Measurements from ENCODE around the gene CHCHD4. TPM values are rescaled to one million over a fixed set of nuclear protein-coding genes. Genes with fewer than 3 reads are reported as not detected.

CHCHD4 gene
- total and polyA plus RNA-seq, 2 donors from 2014 or later = 12.8 to 33.6 TPM

DNA sequence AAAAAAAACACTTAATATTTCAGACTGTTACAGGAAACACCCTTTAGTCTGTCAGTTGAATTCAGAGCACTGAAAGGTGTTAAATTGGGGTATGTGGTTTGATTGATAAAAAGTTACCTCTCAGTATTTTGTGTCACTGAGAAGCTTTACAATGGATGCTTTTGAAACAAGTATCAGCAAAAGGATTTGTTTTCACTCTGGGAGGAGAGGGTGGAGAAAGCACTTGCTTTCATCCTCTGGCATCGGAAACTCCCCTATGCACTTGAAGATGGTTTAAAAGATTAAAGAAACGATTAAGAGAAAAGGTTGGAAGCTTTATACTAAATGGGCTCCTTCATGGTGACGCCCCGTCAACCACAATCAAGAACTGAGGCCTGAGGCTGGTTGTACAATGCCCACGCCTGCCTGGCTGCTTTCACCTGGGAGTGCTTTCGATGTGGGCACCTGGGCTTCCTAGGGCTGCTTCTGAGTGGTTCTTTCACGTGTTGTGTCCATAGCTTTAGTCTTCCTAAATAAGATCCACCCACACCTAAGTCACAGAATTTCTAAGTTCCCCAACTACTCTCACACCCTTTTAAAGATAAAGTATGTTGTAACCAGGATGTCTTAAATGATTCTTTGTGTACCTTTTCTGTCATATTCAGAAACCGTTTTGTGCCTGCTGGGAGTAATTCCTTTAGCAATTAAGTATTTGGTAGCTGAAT lies 18.0 kb upstream of the CHCHD4 start:
- no peak overlapping the region for H3K4me3 ChIP-seq (ENCODE audit: low read length in 3 of 3)
- H3K27ac ChIP-seq (ENCODE audit: low read depth in 2 of 2, low read length in 2 of 2) = no peak overlapping the region
- H3K36me3 ChIP-seq (ENCODE audit: control insufficient read depth in 2 of 3, insufficient read depth in 3 of 3, low read length in 3 of 3) = peaks cover 2 to 47% (median 24%) of the 10 kb centered on the region in 3 donors
- DNase-seq (peak in 1 of 5 donors; percentile 35), FAIRE-seq (no peak)
- no peaks in the 10 kb centered on the region for H3K9me3 ChIP-seq (ENCODE audit: control insufficient read depth in 2 of 3, insufficient read depth in 1 of 3, low read length in 3 of 3)
- intact Hi-C loops (cut with DNase I) = no loop called here
- peaks cover 6 to 20% (median 19%) of the 10 kb centered on the region in 3 donors for H3K4me1 ChIP-seq (ENCODE audit: control insufficient read depth in 2 of 3, insufficient read depth in 2 of 3, low read depth in 1 of 3, low read length in 3 of 3)
- H3K27me3 ChIP-seq (ENCODE audit: control insufficient read depth, insufficient read depth, low read length) = no peaks in the 10 kb centered on the region
- peak overlapping the region in 1 of 3 donors; percentile 9 for H3K9ac ChIP-seq (ENCODE audit: low read length in 3 of 3)
- TF ChIP-seq, protein P1, sequence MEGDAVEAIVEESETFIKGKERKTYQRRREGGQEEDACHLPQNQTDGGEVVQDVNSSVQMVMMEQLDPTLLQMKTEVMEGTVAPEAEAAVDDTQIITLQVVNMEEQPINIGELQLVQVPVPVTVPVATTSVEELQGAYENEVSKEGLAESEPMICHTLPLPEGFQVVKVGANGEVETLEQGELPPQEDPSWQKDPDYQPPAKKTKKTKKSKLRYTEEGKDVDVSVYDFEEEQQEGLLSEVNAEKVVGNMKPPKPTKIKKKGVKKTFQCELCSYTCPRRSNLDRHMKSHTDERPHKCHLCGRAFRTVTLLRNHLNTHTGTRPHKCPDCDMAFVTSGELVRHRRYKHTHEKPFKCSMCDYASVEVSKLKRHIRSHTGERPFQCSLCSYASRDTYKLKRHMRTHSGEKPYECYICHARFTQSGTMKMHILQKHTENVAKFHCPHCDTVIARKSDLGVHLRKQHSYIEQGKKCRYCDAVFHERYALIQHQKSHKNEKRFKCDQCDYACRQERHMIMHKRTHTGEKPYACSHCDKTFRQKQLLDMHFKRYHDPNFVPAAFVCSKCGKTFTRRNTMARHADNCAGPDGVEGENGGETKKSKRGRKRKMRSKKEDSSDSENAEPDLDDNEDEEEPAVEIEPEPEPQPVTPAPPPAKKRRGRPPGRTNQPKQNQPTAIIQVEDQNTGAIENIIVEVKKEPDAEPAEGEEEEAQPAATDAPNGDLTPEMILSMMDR (IDR thresholded peaks at IDR 0.05; ENCODE audit: borderline replicate concordance, extremely low read depth, insufficient read depth) = no peak

DNA sequence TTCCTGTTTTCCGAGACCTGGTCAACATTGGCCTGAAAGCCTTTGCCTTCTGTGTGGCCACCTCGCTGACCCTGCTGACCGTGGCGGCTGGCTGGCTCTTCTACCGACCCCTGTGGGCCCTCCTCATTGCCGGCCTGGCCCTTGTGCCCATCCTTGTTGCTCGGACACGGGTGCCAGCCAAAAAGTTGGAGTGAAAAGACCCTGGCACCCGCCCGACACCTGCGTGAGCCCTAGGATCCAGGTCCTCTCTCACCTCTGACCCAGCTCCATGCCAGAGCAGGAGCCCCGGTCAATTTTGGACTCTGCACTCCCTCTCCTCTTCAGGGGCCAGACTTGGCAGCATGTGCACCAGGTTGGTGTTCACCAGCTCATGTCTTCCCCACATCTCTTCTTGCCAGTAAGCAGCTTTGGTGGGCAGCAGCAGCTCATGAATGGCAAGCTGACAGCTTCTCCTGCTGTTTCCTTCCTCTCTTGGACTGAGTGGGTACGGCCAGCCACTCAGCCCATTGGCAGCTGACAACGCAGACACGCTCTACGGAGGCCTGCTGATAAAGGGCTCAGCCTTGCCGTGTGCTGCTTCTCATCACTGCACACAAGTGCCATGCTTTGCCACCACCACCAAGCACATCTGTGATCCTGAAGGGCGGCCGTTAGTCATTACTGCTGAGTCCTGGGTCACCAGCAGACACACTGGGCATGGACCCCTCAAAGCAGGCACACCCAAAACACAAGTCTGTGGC lies 17.1 kb upstream of the CHCHD4 start:
- Histone ChIP-seq H3K27ac (ENCODE audit: low read depth in 2 of 2, low read length in 2 of 2) (no peak overlapping the region), H3K27me3 (ENCODE audit: control insufficient read depth, insufficient read depth, low read length) (no peaks in the 10 kb centered on the region), H3K9me3 (ENCODE audit: control insufficient read depth in 2 of 3, insufficient read depth in 1 of 3, low read length in 3 of 3) (no peaks in the 10 kb centered on the region), H3K4me1 (ENCODE audit: control insufficient read depth in 2 of 3, insufficient read depth in 2 of 3, low read depth in 1 of 3, low read length in 3 of 3) (peaks cover 6 to 16% (median 15%) of the 10 kb centered on the region in 3 donors), H3K36me3 (ENCODE audit: control insufficient read depth in 2 of 3, insufficient read depth in 3 of 3, low read length in 3 of 3) (peaks cover 5 to 45% (median 21%) of the 10 kb centered on the region in 3 donors), H3K4me3 (ENCODE audit: low read length in 3 of 3) (no peak overlapping the region), H3K9ac (ENCODE audit: low read length in 3 of 3) (no peak overlapping the region)
- FAIRE-seq (no peak), DNase-seq (peak in 2 of 5 donors; percentile 31 to 68)
- TF ChIP-seq, protein P1 (IDR thresholded peaks at IDR 0.05; ENCODE audit: borderline replicate concordance, extremely low read depth, insufficient read depth) = no peak
- intact Hi-C loops (cut with DNase I) = no loop called here

GRCh38 chr3:14141144-14141543 lies 16.5 kb upstream of the CHCHD4 start:
- DNase-seq (peak in 2 of 5 donors; percentile 27 to 32), FAIRE-seq (no peak)
- Histone ChIP-seq H3K4me1 (ENCODE audit: control insufficient read depth in 2 of 3, insufficient read depth in 2 of 3, low read depth in 1 of 3, low read length in 3 of 3) (peaks cover 6 to 15% (median 15%) of the 10 kb centered on the region in 3 donors), H3K36me3 (ENCODE audit: control insufficient read depth in 2 of 3, insufficient read depth in 3 of 3, low read length in 3 of 3) (peaks cover 7 to 38% (median 16%) of the 10 kb centered on the region in 3 donors), H3K27ac (ENCODE audit: low read depth in 2 of 2, low read length in 2 of 2) (no peak overlapping the region), H3K4me3 (ENCODE audit: low read length in 3 of 3) (no peak overlapping the region), H3K9me3 (ENCODE audit: control insufficient read depth in 2 of 3, insufficient read depth in 1 of 3, low read length in 3 of 3) (no peaks in the 10 kb centered on the region), H3K27me3 (ENCODE audit: control insufficient read depth, insufficient read depth, low read length) (no peaks in the 10 kb centered on the region), H3K9ac (ENCODE audit: low read length in 3 of 3) (no peak overlapping the region)
- TF ChIP-seq, protein P1 (IDR thresholded peaks at IDR 0.05; ENCODE audit: borderline replicate concordance, extremely low read depth, insufficient read depth) = no peak
- intact Hi-C loops (cut with DNase I) = no loop called here

Measured in kidney (tissue), 14 donors.